ENCODE measurements around the gene PCYOX1L.

The PCYOX1L gene, protein sequence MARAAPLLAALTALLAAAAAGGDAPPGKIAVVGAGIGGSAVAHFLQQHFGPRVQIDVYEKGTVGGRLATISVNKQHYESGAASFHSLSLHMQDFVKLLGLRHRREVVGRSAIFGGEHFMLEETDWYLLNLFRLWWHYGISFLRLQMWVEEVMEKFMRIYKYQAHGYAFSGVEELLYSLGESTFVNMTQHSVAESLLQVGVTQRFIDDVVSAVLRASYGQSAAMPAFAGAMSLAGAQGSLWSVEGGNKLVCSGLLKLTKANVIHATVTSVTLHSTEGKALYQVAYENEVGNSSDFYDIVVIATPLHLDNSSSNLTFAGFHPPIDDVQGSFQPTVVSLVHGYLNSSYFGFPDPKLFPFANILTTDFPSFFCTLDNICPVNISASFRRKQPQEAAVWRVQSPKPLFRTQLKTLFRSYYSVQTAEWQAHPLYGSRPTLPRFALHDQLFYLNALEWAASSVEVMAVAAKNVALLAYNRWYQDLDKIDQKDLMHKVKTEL

DNA sequence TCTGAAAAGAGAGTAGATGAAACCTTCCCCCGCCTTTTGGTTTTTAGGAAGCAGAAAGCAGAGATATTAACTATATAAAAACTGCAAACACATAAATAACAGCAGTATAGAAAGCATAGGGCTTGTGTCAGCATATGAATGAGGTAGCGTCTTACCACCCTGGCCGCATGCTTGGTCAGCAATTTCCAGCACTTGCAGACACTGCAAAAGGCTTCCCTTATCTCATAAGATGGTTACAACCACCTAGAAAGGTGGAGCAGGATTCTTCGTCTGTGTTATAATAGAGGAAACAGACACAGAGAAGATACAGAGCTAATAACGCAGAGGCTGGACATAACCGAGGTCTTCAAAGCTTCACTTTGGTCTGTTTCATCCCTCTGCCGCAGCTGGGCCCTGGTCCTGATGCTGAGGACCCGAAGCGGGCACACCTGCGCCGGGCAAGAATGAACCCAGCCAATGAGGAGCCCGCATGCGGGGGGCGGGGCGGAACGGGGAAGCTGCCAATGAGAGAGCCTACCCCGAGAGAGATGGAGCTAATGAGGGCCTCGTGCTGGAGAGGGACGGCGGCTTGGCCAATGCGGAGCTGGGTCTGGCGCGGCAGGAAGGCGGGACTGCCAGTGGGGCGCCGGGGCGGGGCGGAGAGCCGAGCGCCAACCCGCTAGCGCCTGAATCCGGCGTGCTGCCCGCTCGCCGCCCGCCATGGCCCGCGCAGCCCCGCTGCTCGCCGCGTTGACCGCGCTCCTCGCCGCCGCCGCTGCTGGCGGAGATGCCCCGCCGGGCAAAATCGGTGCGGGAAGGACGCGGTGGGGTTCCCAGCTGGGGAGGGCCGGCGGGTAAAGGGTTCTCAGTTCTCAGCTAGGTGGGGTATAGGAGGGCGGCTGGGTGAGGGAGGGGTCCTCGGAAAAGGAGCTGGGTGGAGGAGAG, at the start of gene PCYOX1L:
Gene PCYOX1L (plus strand): TSS at position 677 of the 924 bp plus-strand sequence. CDS start 23 bp downstream, at position 700.
- peak; percentile 99 for DNase-seq

DNA sequence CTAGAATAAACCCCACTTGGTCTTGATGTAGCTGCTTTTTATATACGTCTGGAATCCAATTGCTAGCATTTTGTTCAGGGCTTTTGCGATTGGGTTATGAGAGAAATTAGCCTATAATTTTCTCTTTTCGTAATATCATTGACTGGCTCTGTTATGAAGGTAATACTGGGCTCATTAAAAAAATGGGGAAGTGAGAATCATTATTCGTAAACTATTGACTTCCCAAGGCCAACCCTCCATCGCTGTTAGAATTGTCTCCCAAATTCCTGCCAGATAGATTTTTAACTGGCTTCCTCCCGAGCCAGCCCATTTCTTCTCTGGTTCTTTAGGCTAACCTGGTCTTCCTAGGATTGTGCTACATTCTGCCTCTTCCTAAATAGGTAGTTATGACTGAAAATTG, 48.5 kb upstream of the PCYOX1L start:
- DNase-seq, result no peak

DNA sequence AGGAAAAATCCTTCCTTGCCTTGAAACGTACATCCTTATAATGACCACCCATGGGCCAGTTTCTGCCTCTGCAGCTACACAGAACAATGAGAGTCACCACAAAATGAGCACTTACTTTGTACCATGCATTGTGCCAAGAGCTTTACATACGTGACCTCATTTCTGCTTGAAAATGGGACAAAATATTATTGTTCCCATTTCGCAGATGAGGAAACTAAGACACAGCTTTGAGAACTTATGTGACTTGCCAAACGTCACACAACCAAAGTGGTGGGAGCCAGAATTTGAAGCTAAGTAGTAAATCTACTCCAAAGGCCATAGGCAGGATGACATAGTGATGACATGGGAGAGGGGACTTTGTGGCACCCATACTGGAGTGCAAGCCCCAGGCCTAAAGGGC, 47.4 kb upstream of the PCYOX1L start:
- no peak for DNase-seq

DNA sequence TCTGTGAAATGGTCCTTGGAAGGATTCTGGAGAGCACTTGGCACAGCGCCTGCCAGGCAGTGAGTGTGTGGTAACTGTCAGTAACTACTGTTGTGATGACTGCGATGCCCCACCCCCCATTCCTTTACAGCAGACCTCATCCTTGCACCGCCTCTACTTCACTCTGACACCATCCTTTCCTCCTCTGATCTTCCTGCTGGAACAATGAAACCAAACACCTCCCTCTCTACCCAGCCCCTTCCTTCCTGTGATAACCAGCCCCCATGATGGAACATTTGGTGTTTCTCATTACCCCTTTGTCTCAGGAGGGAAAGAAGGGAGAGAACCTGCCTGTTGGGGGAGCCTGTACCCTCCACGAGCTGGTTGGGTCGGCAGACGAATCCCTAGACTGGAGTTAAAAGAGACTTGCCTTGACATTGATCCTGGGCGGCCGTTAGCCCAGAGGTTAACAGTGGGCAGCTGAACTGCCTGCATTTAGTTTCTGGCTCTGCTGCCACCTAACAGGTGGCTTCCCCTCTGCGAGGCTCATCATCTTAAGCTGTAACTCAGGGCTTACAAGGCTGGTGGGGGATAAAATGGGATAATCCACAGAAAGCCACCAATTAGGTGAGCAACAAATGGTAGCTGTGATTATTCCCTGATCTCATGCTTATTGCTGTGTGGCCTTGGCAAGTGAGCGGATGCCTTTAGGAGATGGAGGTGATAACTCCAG, 46.7 kb upstream of the PCYOX1L start:
- no peak for DNase-seq

DNA sequence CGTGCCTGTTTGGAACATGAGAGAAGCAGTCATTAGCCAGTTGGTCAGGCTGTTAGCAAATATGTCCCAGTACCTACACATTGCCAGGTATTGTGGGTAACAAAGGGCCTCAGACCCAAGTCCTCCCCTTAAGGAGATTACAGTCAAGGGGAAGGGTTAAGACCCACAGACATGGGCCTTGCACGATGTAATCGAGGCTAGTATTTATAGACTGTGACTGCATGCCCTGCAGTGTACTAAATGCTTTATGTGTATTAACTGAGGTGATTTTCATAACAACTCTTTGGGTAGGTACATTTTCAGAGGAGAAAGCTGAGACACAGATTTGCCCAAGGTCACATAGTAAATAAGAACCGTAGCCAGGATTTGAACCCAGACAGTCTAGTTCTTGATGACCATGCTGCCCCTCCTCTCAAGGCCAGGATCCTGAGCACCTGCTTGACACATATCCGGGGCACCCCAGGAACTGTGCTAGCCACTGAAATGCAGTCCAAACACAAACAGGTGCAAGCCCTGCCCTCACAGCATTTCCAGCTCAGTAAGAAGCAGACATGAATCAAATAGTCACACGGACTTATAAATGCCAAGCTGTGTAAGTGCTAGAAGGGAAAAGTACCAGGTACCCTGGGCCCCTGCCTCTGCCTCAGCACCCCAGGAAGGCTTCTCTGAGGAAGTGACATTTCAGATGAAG, 44.5 kb upstream of the PCYOX1L start:
- DNase-seq, result no peak

DNA sequence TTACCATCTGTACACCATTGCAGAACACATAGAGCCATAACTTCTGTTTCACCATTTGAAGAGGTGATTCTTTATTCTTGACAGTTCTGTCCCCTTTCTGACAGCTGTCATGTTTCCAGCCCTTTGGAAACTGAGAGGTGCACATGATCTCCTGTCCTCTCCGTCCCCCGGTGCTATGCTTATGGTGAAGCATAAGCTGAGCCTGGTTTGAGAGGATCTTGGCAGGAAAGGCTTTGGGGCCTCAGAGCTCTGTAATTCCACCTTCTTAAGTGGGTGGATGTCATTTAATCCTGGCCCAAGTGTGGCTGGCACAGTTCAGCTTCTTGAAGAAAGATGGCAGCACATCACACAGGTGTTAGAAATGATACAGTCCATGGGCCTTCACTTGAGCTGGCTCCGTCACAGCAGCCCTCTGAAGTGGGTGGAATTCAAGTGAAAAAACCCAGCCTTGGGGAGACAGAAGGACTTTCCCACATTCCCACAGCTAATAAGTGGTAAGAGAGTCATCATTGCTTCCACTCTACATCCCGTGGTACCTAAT, 43.2 kb upstream of the PCYOX1L start:
- no peak for DNase-seq

DNA sequence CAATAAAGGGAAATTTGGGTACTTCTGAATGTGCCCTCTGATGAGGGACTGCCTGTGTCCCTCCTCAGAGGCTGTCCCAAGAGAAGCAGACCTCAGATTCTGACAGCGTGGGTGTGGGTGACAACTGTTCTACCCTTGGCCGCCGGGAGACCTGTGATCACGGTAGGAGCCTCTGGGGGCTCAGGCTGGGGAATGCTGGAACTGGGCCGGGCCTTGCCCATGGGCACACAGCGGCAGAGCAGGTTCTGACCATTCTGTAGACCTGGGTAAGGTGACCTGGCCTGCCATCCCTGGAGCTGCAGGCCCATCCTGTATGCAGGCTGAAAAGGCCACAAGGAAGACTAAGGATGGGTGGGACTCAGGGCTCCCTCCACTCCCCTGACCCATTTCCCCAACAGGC, 42.1 kb upstream of the PCYOX1L start:
- no peak for DNase-seq

DNA sequence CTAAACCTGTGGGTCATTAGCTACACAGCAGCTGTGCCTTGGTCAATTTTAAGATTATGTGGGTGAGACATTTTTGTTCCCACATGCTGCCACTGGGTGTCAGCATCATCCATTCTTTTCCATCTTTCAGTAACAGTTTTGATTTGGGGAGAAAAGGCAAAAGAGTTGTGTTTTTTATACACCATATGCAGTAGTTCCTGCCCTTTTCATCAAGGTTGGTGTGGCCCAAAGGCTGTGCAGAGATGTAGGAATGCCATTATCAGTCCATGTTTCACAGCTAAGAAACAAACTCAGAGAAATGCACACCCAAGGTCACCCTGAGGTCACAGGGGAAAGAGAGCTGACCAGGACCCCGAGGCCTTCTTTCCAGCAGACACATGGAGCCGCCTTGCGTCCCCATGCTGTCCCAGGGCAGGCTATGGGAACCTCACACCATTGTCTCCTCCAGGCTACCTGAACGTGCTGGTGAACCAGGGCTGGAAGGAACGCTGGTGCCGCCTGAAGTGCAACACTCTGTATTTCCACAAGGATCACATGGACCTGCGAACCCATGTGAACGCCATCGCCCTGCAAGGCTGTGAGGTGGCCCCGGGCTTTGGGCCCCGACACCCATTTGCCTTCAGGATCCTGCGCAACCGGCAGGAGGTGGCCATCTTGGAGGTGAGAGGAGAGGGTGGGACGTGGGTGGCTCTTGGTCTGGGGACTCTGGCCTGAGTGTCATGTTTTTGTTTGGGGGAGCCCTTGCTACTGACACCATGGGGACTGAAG, 40.4 kb upstream of the PCYOX1L start:
- DNase-seq, result peak; percentile 33

DNA sequence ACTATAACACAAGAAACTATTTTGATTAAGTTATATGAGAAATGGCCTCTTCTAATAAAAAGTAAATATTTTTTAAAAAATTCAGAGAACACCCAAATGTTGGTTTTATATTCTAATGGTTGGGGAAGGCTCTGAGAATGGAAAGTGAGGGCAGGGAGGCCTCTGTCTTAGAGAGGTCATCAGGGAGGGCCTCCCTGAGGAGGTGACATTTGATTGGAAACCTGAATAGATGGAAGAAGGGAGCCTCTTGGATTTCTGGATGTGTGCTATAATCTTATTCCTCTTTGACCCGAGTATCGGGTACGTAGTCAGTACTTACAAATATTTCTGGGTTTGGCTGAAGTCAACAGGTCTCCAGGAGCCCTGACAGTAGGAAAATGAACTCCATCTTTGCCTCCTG, 38.7 kb upstream of the PCYOX1L start:
- DNase-seq, result no peak

DNA sequence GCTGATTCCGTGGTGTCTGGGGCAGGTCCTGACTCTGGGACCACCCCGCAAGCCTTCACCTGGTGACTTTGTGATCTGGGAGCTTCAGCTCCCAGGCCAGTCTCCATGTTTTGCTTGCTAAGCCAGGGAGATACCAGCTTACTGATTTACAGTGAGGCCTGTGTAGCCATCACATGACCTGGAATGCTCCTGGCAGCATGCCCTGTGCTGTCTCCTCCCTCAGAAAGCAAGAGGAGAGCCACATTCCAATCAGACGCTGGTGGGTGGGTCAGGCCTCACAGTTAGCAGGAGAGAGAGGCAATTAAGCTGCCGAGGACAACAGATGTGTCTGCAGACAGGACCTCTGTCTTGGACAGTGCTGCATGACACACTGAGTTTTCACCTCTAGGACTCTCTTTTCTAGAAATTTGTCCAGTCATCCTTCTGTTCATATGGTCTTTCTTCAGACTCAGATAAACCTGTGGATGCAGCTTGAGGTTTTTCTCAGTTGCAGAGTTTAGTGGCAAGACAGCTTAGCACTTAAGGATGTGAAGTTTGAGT, 37.0 kb upstream of the PCYOX1L start:
- no peak for DNase-seq

DNA sequence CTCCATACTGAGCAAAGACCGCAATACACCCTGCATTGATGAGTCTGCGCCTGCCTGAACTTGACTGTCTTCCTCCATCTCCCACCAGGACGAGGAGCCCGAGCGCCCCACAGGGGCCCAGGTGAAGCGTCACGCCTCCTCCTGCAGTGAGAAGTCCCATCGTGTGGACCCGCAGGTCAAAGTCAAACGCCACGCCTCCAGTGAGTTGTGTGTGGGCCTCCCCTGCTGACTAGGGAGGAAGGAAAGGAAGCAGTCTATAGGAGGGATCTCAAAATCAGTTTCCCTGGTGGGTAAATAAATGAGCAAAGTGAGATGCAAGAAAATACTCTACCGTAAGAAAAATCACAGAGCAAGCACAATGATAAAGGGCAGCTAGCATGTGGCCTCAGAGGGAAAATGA, 35.3 kb upstream of the PCYOX1L start:
- no peak for DNase-seq

DNA sequence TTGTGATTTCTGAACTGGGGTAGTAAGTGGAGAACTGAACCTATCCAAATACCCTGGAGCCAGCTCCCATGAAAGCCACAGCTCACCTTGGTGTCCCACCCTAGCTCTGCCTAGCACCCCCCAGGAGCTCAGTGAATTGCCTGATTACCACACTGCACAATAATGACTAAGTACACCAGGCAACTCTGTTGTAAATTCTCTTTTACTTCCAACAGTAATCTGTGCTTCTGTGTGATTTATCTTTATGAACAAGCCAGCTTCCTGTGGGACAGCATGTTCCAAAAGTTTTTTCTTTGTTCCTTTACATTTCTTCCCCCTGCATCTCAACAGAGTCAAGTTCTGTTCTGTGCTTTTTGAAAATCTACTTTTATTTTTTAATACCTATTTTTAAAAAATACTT, 34.6 kb upstream of the PCYOX1L start:
- DNase-seq, result no peak

DNA sequence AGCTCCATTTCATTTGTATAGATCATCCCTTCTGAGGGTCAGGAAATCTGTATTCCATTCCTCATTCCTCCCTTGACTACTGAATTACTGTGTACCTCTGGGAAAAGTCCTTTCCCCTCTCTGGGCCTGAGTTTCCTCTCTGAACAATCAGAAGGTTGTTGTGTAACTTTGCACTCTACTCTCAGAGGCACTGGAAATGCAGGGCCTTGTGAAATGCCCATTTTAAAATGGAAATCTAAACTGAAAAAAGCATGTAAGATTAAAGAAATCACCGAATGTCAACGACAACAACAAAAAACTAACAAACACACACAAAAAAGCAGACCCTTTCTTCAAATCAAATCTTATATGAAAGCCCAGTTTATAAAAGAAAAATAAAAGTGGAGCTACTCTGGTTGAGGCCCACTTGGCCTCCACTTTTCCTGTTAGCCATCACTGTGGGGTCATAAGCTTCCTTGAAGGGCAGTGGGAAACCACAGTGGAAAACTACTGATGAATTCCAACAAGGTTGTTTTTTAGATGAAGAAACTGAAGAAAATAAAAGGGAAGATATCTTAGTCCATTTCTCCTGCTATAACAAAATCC, 34.1 kb upstream of the PCYOX1L start:
- no peak for DNase-seq

DNA sequence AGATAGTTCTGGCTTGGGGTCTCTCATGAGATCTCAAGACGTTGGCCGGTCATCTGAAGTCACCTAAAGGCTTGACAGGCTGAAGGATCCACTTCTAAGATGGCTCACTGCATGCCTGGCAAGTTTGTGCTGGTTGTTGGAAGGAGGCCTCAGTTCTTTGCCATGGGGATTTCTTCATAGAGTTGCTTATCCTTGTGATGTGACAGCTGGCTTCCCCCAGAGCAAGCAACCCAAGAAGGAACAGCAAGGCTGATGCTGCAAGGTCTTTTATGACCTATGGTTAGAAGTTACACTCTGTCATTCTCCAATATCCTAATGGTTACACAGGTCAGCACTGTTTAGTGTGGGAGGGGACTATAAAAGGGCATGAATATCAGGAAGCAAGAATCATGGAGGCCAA, 33.2 kb upstream of the PCYOX1L start:
- no peak for DNase-seq

DNA sequence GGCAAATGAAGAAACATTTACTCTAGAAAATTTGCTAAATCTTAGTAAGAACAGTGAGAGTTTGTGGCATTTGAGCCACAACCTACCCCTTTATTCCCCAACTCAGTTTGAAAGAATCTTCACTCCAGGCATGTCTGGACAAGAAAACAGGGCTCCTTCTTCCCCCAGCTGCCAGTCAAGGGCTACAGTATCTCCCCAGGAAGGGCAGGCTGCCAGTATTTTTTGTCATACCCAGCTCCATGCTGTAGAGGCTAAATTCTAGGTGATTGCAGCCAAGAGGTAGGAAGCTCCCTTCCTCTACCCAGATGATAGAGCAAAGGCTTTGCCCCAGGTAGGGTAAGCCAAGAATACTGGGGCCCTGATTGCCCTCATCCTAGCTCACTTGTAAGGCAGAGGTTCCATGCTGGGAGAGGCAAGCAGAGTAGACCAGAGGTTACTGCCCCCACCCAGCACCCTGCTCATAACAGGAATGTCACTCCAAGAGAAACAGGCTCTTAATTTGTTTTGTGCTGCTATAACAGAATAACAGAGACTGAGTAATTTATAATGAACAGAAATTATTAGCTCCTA, 32.6 kb upstream of the PCYOX1L start:
- DNase-seq, result no peak

DNA sequence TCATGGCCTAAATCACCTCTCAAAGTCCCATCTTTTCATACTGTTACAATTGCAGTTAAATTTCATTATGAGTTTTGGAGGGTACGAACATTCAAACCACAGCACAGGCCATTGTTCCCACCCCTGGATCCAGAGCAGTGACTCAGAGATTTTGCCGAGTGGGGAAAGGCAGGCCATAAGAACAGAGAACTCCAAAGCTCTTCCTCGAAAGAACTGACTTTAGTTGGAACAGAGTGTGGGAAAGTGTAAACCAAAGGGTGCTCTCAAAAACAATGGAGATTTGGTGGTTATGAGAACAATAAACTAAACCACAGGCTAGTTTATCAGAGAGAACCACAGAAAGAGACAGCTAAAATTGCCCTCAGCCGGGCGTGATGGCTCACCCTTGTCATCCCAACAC, 32.0 kb upstream of the PCYOX1L start:
- no peak for DNase-seq

DNA sequence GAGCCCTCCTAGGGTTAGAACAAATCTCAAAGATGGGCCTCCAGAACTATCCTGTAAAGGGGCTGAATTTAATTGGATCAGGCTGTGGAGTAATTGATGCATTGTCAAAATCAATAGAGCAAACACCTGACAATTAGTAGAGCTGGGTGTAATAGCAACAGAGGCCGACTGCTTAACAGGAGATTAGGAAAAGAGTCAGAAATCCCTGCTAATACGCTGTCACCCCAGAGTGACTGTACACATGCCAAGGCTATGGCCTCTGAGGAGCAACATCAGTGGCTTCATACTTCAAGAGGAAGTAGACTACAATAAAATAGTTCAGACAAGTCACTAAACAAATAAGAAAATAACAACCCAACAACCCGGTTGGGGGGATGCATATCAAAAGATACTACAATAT, 31.2 kb upstream of the PCYOX1L start:
- DNase-seq, result no peak

DNA sequence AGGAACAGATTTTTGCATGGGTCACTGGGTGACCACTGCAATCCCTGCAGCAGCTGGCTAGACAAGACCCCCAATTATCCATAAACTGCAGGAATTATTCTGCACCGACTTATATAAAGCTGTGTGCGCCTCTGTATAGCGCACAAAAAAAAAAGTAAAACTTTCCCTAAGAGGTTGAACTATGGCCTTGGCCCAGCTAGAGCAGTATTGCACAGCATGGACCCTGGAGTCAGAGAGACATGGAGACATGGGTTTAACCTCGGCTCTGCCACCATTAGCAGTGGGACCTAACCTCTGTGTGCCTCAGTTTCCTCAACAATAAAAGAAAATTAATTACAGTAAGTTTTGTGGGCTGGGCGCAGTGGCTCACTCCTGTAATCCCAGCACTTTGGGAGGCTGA, 29.7 kb upstream of the PCYOX1L start:
- DNase-seq, result no peak

DNA sequence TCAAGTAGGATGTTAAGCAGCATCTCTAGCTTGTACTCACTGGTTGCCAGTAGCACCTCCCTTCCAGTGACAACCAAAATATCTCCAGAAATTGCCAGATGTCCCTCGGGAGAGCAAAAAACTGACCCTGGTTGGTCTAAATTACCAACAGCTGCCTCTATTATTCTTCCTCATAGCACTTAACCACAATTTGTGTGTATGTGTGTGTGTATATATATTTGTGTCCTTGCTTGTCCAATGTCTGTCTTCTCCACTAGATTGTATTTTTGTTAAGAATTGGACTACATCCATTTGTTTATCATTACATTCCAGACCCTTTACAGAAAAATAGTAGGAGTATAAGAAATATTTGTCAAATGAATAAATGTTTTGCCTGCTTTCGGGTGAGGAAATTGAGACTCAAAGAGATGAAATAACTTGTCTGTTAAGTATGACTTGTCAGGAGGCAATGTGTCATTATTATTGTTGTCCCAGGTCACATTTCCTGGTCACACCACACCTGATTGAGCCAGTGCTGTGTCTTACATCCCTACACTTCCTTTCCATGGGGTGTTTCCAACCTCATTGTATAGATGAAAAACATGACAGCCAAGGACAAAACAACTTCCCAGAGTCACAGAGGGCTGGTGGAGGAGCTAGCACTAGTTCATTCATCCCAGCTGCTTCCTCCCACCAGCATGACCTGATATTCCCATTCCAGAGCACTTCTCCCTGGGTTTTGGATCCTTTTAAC, 24.0 kb upstream of the PCYOX1L start:
- no peak for DNase-seq

DNA sequence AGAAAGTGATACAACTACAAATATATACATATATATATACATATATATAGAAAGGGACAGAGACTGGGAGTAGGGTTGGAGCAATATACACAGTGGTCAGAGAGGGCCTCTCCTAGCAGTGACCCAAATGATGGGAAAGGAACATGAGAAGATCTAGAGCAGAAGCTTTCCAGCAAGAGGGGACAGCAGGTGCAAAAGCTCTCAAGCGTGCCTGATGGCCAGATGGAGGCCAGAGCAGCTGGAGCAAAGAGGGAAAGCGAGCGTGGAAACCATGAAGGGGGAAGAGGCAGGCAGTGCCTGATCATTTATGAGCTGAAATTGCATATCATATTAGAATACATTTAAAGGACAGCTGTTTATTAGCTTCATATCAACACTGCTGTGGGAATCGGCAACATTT, 20.1 kb upstream of the PCYOX1L start:
- no peak for DNase-seq
